K562 (cell line): ENCODE results near the gene CDCP2. TPM values are rescaled to one million over a fixed set of nuclear protein-coding genes. Genes with fewer than 3 reads are reported as not detected.

ENCODE experiments used
- BACH1 ChIP-seq: fragments of 200-800 bp; sonication (Bioruptor generic); IDR thresholded peaks from 2 replicates; pipeline ENCODE4 v1.6.1; 2016; ENCODE audit warnings: missing genetic modification characterization, missing compliant biosample characterization
- HDAC1 ChIP-seq, 2 experiments: fragments of 450-650 bp; IDR thresholded peaks; 2 replicates each; pipeline ENCODE4 v1.6.1; 2016 to 2017; ENCODE audit warnings: inconsistent platforms in 1 of 2, mild to moderate bottlenecking in 1 of 2, moderate library complexity in 1 of 2
- NEUROD1 ChIP-seq: fragments of 150-350 bp; IDR thresholded peaks from 2 replicates; pipeline ENCODE4 v1.6.1; 2014; ENCODE audit warnings: borderline replicate concordance, low read length, low read depth; ENCODE audit not compliant: partially characterized antibody
- ZFPM2 ChIP-seq: fragments of 250-450 bp; sonication (Bioruptor Pico); IDR thresholded peaks from 2 replicates; pipeline ENCODE4 v1.5.1; 2022; ENCODE audit warnings: mild to moderate bottlenecking
- polyA plus RNA-seq, 8 experiments: library from polyadenylated mRNA; depleted of rRNA in 4 of 8; stranded (reverse) in 5 of 8; unstranded in 3 of 8; fragments of >200 nt; fragmentation: Nextera tagmentation in 2 of 8; fragmentation: Illumina TruSeq in 1 of 8; extraction: Ambion mirVana in 2 of 8; extraction: Trizol in 1 of 8; gene quantifications; 2 replicates each; pipeline versions ENCODE4 v1.2.1 to v1.2.3, GENCODE V29; 2011 to 2014; ENCODE audit warnings: inconsistent platforms in 1 of 8, missing spikeins in 1 of 8
- total RNA-seq, 7 experiments: library from RNA; depleted of rRNA in 6 of 7; stranded (reverse); fragments of >200 nt in 6 of 7; fragmentation: Illumina TruSeq in 2 of 7; extraction: Trizol in 2 of 7; gene quantifications; 2 replicates each; pipeline versions ENCODE4 v1.2.1 to v1.2.3, GENCODE V29; 2011 to 2021; ENCODE audit warnings: low replicate concordance in 1 of 7
- TF ChIP-seq, protein P1 (sequence below), 2 experiments: fragments of 450-650 bp; formaldehyde crosslinking in 1 of 2; IDR thresholded peaks; 2 replicates each; pipeline versions ENCODE4 v1.4.0 to v1.6.1; 2014 to 2020; ENCODE audit warnings: mild to moderate bottlenecking in 2 of 2, borderline replicate concordance in 1 of 2, low read depth in 1 of 2
- TF ChIP-seq, protein P2 (sequence below), 2 experiments: fragments of 450-650 bp; IDR thresholded peaks; 2 replicates each; pipeline ENCODE4 v1.6.1; 2016
- TF ChIP-seq, protein P3 (sequence below): sonication (generic); IDR thresholded peaks from 2 replicates; pipeline ENCODE4 v1.6.1; 2016

Gene CDCP2
- total and polyA plus RNA-seq, 9 of the 15 experiments (the other 6 are each of a cell fraction or from before 2014, with no cell fraction given): not detected

DNA sequence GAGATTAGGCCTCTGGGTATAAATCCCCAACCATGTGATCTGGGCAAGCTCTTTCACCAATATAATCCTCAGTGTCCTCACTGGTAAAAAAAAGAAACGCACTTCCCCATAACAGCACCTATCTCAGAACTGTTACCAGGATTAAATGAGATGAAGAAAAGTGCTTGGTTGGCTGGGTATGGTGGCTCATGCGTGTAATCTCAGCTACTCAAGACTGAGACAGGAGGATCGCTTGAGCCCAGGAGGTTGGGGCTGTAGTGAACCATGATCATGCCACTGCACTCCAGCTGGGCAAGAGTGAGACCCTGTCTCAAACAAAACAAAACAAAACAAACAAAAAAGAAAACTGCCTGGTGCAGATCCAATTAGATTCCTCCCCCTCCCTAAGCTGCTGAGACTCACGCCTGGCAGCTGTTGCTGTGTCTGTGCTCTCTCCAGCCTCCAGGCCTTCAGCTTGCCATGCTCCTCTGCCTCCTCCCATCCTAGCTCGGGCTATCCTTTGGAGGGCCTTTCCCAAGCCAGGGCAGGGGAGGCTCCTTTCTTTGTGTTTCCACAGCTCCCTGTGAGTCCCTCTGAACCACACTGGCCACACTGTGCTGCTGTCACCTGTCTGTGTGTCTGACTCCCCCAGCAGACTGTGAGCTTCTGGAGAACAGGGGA lies 28.0 kb upstream of the CDCP2 start (continued):
- TF ChIP-seq, protein P1, sequence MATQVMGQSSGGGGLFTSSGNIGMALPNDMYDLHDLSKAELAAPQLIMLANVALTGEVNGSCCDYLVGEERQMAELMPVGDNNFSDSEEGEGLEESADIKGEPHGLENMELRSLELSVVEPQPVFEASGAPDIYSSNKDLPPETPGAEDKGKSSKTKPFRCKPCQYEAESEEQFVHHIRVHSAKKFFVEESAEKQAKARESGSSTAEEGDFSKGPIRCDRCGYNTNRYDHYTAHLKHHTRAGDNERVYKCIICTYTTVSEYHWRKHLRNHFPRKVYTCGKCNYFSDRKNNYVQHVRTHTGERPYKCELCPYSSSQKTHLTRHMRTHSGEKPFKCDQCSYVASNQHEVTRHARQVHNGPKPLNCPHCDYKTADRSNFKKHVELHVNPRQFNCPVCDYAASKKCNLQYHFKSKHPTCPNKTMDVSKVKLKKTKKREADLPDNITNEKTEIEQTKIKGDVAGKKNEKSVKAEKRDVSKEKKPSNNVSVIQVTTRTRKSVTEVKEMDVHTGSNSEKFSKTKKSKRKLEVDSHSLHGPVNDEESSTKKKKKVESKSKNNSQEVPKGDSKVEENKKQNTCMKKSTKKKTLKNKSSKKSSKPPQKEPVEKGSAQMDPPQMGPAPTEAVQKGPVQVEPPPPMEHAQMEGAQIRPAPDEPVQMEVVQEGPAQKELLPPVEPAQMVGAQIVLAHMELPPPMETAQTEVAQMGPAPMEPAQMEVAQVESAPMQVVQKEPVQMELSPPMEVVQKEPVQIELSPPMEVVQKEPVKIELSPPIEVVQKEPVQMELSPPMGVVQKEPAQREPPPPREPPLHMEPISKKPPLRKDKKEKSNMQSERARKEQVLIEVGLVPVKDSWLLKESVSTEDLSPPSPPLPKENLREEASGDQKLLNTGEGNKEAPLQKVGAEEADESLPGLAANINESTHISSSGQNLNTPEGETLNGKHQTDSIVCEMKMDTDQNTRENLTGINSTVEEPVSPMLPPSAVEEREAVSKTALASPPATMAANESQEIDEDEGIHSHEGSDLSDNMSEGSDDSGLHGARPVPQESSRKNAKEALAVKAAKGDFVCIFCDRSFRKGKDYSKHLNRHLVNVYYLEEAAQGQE (IDR thresholded peaks at IDR 0.05; ENCODE audit: borderline replicate concordance): no peak
- TF ChIP-seq, protein P1 (CRISPR knock-in tag; IDR thresholded peaks at IDR 0.05; ENCODE audit: low read depth): no peak
- TF ChIP-seq NEUROD1 (no peak), HDAC1 (IDR thresholded peaks at IDR 0.05) (no peak), BACH1 (tag) (no peak), ZFPM2 (CRISPR knock-in tag) (no peak)
- TF ChIP-seq, protein P2, sequence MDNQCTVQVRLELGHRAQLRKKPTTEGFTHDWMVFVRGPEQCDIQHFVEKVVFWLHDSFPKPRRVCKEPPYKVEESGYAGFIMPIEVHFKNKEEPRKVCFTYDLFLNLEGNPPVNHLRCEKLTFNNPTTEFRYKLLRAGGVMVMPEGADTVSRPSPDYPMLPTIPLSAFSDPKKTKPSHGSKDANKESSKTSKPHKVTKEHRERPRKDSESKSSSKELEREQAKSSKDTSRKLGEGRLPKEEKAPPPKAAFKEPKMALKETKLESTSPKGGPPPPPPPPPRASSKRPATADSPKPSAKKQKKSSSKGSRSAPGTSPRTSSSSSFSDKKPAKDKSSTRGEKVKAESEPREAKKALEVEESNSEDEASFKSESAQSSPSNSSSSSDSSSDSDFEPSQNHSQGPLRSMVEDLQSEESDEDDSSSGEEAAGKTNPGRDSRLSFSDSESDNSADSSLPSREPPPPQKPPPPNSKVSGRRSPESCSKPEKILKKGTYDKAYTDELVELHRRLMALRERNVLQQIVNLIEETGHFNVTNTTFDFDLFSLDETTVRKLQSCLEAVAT (IDR thresholded peaks at IDR 0.05): no peak
- TF ChIP-seq, protein P3, sequence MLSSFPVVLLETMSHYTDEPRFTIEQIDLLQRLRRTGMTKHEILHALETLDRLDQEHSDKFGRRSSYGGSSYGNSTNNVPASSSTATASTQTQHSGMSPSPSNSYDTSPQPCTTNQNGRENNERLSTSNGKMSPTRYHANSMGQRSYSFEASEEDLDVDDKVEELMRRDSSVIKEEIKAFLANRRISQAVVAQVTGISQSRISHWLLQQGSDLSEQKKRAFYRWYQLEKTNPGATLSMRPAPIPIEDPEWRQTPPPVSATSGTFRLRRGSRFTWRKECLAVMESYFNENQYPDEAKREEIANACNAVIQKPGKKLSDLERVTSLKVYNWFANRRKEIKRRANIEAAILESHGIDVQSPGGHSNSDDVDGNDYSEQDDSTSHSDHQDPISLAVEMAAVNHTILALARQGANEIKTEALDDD: no peak
- TF ChIP-seq, all 486 proteins: peak for 0
